H1 (cell line): ENCODE data around the gene ASTN2. TPM values are rescaled to one million over a fixed set of nuclear protein-coding genes. Genes with fewer than 3 reads are reported as not detected.
A peak's percentile ranks its signal among the peaks of the same experiment; 100 is the strongest.

ENCODE experiments used
- CTCF ChIA-PET: fragments of 300-600 bp; sonication (Branson Sonifier 250); formaldehyde crosslinking; loops from one replicate; lab custom pipeline; 2021; ENCODE audit not compliant: partially characterized antibody; lab: Charles Lee
- POLR2A ChIA-PET: fragments of 300-600 bp; sonication (Branson Sonifier 250); formaldehyde crosslinking; loops from one replicate; lab custom pipeline; 2021; ENCODE audit warnings: inconsistent platforms; ENCODE audit not compliant: partially characterized antibody; lab: Charles Lee
- DNase-seq, 2 experiments: peaks; one replicate each; pipeline versions ENCODE4 v3.0.0 to v3.0.0-alpha.2; 2010 to 2022; ENCODE audit warnings: low spot score in 2 of 2, low read depth in 1 of 2, mixed read lengths in 1 of 2
- FAIRE-seq: peaks from 2 replicates; lab custom pipeline; 2011; peaks lifted over from hg19 to GRCh38; lab: Jason Lieb, UNC
- H2AFZ ChIP-seq: 2 replicates; pipeline ENCODE4 v1.8.1; 2012; ENCODE audit warnings: low read length, inconsistent platforms
- H2AK5ac ChIP-seq: 2 replicates; pipeline ENCODE4 v1.6.1; 2013; ENCODE audit warnings: low read depth, low read length
- H2BK120ac ChIP-seq: replicated peaks from 2 replicates; pipeline ENCODE3; 2013; ENCODE audit warnings: low read depth, low read length, inconsistent platforms
- H2BK12ac ChIP-seq: 2 replicates; pipeline ENCODE4 v1.6.1; 2013; ENCODE audit warnings: low read depth, low read length
- H2BK15ac ChIP-seq: 2 replicates; pipeline ENCODE4 v1.6.1; 2013; ENCODE audit warnings: low read length
- H2BK20ac ChIP-seq: 2 replicates; pipeline ENCODE4 v1.6.1; 2013; ENCODE audit warnings: low read length
- H2BK5ac ChIP-seq: 2 replicates; pipeline ENCODE4 v1.6.1; 2013; ENCODE audit warnings: low read depth, low read length
- H3K14ac ChIP-seq: 2 replicates; pipeline ENCODE4 v1.6.1; 2013; ENCODE audit warnings: inconsistent platforms; ENCODE audit not compliant: insufficient read length
- H3K18ac ChIP-seq: 2 replicates; pipeline ENCODE4 v1.6.1; 2013; ENCODE audit warnings: low read length; ENCODE audit errors: extremely low read depth
- H3K23ac ChIP-seq: 2 replicates; pipeline ENCODE4 v1.6.1; 2013; ENCODE audit warnings: inconsistent platforms; ENCODE audit not compliant: insufficient read length
- H3K23me2 ChIP-seq: 2 replicates; pipeline ENCODE4 v1.6.1; 2013; ENCODE audit warnings: low read depth, low read length
- H3K27ac ChIP-seq: 2 replicates; pipeline ENCODE4 v1.6.1; 2011; ENCODE audit warnings: low read depth, low read length, inconsistent platforms
- H3K27me3 ChIP-seq, 4 experiments: replicated peaks in 1 of 4; 1 replicate in 1 of 4; 2 replicates in 3 of 4; pipeline versions ENCODE4 v1.6.1 to v1.8.1; 2011 to 2013; ENCODE audit warnings: low read length in 3 of 4, mild to moderate bottlenecking in 3 of 4, inconsistent platforms in 2 of 4, mixed read lengths in 2 of 4, moderate library complexity in 1 of 4; ENCODE audit not compliant: control insufficient read depth in 3 of 4, insufficient read depth in 3 of 4; ENCODE audit errors: extremely low read depth in 1 of 4
- H3K36me3 ChIP-seq, 4 experiments: 2 replicates each; pipeline versions ENCODE4 v1.6.1 to v1.8.1; 2011 to 2013; ENCODE audit warnings: mild to moderate bottlenecking in 4 of 4, low read length in 3 of 4, moderate library complexity in 2 of 4, control low read depth in 1 of 4, inconsistent platforms in 1 of 4; ENCODE audit not compliant: insufficient read depth in 4 of 4, control insufficient read depth in 2 of 4
- H3K4ac ChIP-seq: replicated peaks from 2 replicates; pipeline ENCODE3; 2013; ENCODE audit warnings: low read length, low read depth, mixed read lengths, inconsistent platforms; ENCODE audit not compliant: insufficient read length
- H3K4me1 ChIP-seq, 4 experiments: replicated peaks in 1 of 4; 1 replicate in 1 of 4; 2 replicates in 3 of 4; pipeline versions ENCODE4 v1.6.1 to v1.8.1; 2011 to 2013; ENCODE audit warnings: low read length in 3 of 4, inconsistent platforms in 2 of 4, mixed read lengths in 1 of 4; ENCODE audit not compliant: insufficient read depth in 4 of 4, control insufficient read depth in 3 of 4
- H3K4me2 ChIP-seq, 2 experiments: 2 replicates each; pipeline versions ENCODE4 v1.6.1 to v1.8.1; 2011 to 2013; ENCODE audit warnings: low read depth in 2 of 2, low read length in 2 of 2, control low read depth in 1 of 2, inconsistent platforms in 1 of 2, mild to moderate bottlenecking in 1 of 2; ENCODE audit not compliant: insufficient read depth in 1 of 2
- H3K4me3 ChIP-seq, 4 experiments: fragments of 200-600, 300-600 bp in 1 of 4; sonication (generic), shearing (Covaris generic), sonication (Bioruptor Twin) in 1 of 4; 2 replicates each; pipeline versions ENCODE4 v1.5.1 to v1.8.1; 2011 to 2016; ENCODE audit warnings: low read length in 4 of 4, low read depth in 3 of 4, control low read depth in 2 of 4, inconsistent platforms in 2 of 4, mild to moderate bottlenecking in 2 of 4, mixed read lengths in 1 of 4, moderate library complexity in 1 of 4; ENCODE audit not compliant: insufficient read depth in 2 of 4; ENCODE audit errors: extremely low read depth in 1 of 4
- H3K56ac ChIP-seq: replicated peaks from 2 replicates; pipeline ENCODE3; 2013; ENCODE audit warnings: low read depth, mild to moderate bottlenecking, mixed read lengths, low read length, inconsistent platforms; ENCODE audit not compliant: insufficient read length
- H3K79me1 ChIP-seq: 2 replicates; pipeline ENCODE4 v1.6.1; 2013; ENCODE audit warnings: low read depth, low read length, control low read depth
- H3K79me2 ChIP-seq, 2 experiments: 2 replicates each; pipeline versions ENCODE4 v1.6.1 to v1.8.1; 2012 to 2013; ENCODE audit warnings: low read length in 2 of 2, mild to moderate bottlenecking in 2 of 2, inconsistent platforms in 1 of 2; ENCODE audit not compliant: insufficient read depth in 2 of 2, control insufficient read depth in 1 of 2
- H3K9ac ChIP-seq, 4 experiments: replicated peaks in 1 of 4; 1 replicate in 1 of 4; 2 replicates in 3 of 4; pipeline versions ENCODE4 v1.6.1 to v1.8.1; 2011 to 2013; ENCODE audit warnings: low read depth in 3 of 4, low read length in 3 of 4, control low read depth in 2 of 4, mild to moderate bottlenecking in 2 of 4, moderate library complexity in 2 of 4, inconsistent platforms in 1 of 4; ENCODE audit errors: extremely low read depth in 1 of 4
- H3K9me3 ChIP-seq, 2 experiments: 2 replicates each; pipeline versions ENCODE4 v1.6.1 to v1.8.1; 2012 to 2013; ENCODE audit warnings: mild to moderate bottlenecking in 2 of 2, moderate library complexity in 2 of 2, control low read depth in 1 of 2, inconsistent platforms in 1 of 2, low read depth in 1 of 2, low read length in 1 of 2, mixed read lengths in 1 of 2; ENCODE audit not compliant: insufficient read depth in 2 of 2
- H4K20me1 ChIP-seq, 2 experiments: replicated peaks in 1 of 2; 2 replicates each; pipeline versions ENCODE3 to v1.8.1; 2011 to 2013; ENCODE audit warnings: inconsistent platforms in 2 of 2, low read length in 2 of 2, mild to moderate bottlenecking in 1 of 2; ENCODE audit not compliant: insufficient read depth in 2 of 2, control insufficient read depth in 1 of 2
- H4K5ac ChIP-seq: 2 replicates; pipeline ENCODE4 v1.6.1; 2013; ENCODE audit warnings: low read length, low read depth, mixed read lengths, inconsistent platforms; ENCODE audit not compliant: insufficient read length
- H4K8ac ChIP-seq: 2 replicates; pipeline ENCODE4 v1.8.0; 2013; ENCODE audit warnings: mild to moderate bottlenecking, moderate library complexity, low read length, inconsistent platforms; ENCODE audit not compliant: insufficient read depth; ENCODE audit errors: extremely low read depth
- H4K91ac ChIP-seq: replicated peaks from 2 replicates; pipeline ENCODE3; 2013; ENCODE audit warnings: low read length, mixed read lengths, inconsistent platforms; ENCODE audit not compliant: insufficient read length
- ASH2L ChIP-seq: fragments of 200-600, 300-600 bp; sonication (generic); IDR thresholded peaks from one replicate; pipeline ENCODE4 v1.7.1; 2017; ENCODE audit warnings: low read length
- BCL11A ChIP-seq, 2 experiments: IDR thresholded peaks; one replicate each; pipeline ENCODE4 v1.6.1; 2011; ENCODE audit warnings: low read depth in 2 of 2, low read length in 2 of 2, mild to moderate bottlenecking in 2 of 2
- CBX8 ChIP-seq: fragments of 300-800, 300-1000 bp; sonication (generic); IDR thresholded peaks from 2 replicates; pipeline ENCODE4 v1.7.1; 2016; ENCODE audit warnings: low read depth, low read length, borderline replicate concordance
- CTBP2 ChIP-seq: IDR thresholded peaks from 2 replicates; pipeline ENCODE4 v1.7.0; 2011; ENCODE audit warnings: borderline replicate concordance, mild to moderate bottlenecking, moderate library complexity, mixed read lengths, low read length; ENCODE audit not compliant: insufficient read depth, insufficient read length
- GTF2F1 ChIP-seq: IDR thresholded peaks from 2 replicates; pipeline ENCODE4 v1.6.1; 2012; ENCODE audit warnings: low read depth, low read length, improper control_type of control experiment, borderline replicate concordance
- HDAC2 ChIP-seq, 2 experiments: fragments of 300-600 bp in 1 of 2; sonication (generic) in 1 of 2; IDR thresholded peaks; 2 replicates each; pipeline ENCODE4 v1.6.1; 2011 to 2012; ENCODE audit warnings: low read depth in 2 of 2, low read length in 2 of 2, mild to moderate bottlenecking in 2 of 2, moderate library complexity in 2 of 2, borderline replicate concordance in 1 of 2, inconsistent platforms in 1 of 2
- KDM1A ChIP-seq: fragments of 200-600, 300-600 bp; sonication (generic); IDR thresholded peaks from 2 replicates; pipeline ENCODE4 v1.7.1; 2016; ENCODE audit warnings: mild to moderate bottlenecking, low read length, borderline replicate concordance
- NANOG ChIP-seq: IDR thresholded peaks from 2 replicates; pipeline ENCODE4 v1.6.1; 2011; ENCODE audit warnings: low read length, low read depth, mild to moderate bottlenecking, inconsistent platforms; ENCODE audit not compliant: insufficient read depth, poor library complexity, severe bottlenecking
- POLR2A ChIP-seq, 2 experiments: IDR thresholded peaks; 1 replicate in 1 of 2; 2 replicates in 1 of 2; pipeline ENCODE4 v1.6.1; 2011; ENCODE audit warnings: low read depth in 2 of 2, low read length in 2 of 2, mild to moderate bottlenecking in 2 of 2; ENCODE audit errors: control extremely low read depth in 1 of 2
- SP1 ChIP-seq: IDR thresholded peaks from 2 replicates; pipeline ENCODE4 v1.6.1; 2011; ENCODE audit warnings: low read depth, low read length
- SUZ12 ChIP-seq: fragments of 200-600 bp; sonication (generic); IDR thresholded peaks from 2 replicates; pipeline ENCODE4 v1.6.1; 2012; ENCODE audit warnings: mild to moderate bottlenecking, inconsistent platforms, low read length, moderate library complexity, mixed read lengths
- TCF12 ChIP-seq: IDR thresholded peaks from 2 replicates; pipeline ENCODE4 v1.6.1; 2011; ENCODE audit warnings: low read depth, mild to moderate bottlenecking, low read length
- WGBS, 2 experiments: shearing (Covaris generic) in 1 of 2; methylation state at CpG; one replicate each; pipeline versions ENCODE4 v1.1.6 to v1.1.7; 2013 to 2015; ENCODE audit warnings: low lambda C conversion rate in 2 of 2, mixed read lengths in 2 of 2, inconsistent platforms in 1 of 2, low coverage in 1 of 2, missing lambda C conversion rate in 1 of 2; ENCODE audit not compliant: insufficient replicate concordance in 2 of 2, insufficient coverage in 1 of 2, insufficient read length in 1 of 2; ENCODE audit errors: extremely low coverage in 1 of 2, missing lambda C conversion rate in 1 of 2; 5-methylcytosine and 5-hydroxymethylcytosine counted together
- polyA plus RNA-seq, 7 experiments: library from polyadenylated mRNA; depleted of rRNA in 3 of 7; stranded (reverse) in 5 of 7; unstranded in 2 of 7; fragments of >200 nt in 5 of 7; fragments of 200-250 nt in 2 of 7; gene quantifications; 1 replicate in 5 of 7; 2 replicates in 1 of 7; 4 replicates in 1 of 7; pipeline versions ENCODE4 v1.2.1 to v1.2.3, GENCODE V29; 2011 to 2013; ENCODE audit warnings: missing spikeins in 2 of 7, mixed read lengths in 2 of 7
- total RNA-seq: library from RNA; stranded (reverse); fragmentation: NEBNext Ultra II Directional; extraction: Animal tissue kit (Norgen Biotek cat#: 25700); gene quantifications from 2 replicates; pipeline ENCODE4 v1.2.1, GENCODE V29; 2021
- TF ChIP-seq, protein P1 (sequence below): IDR thresholded peaks from 2 replicates; pipeline ENCODE4 v1.6.1; 2012; ENCODE audit warnings: inconsistent platforms

ASTN2 gene
- total and polyA plus RNA-seq, 2 of the 8 experiments (the other 6 are each of a cell fraction or from before 2014, with no cell fraction given) = 8.2 to 13.7 TPM

DNA sequence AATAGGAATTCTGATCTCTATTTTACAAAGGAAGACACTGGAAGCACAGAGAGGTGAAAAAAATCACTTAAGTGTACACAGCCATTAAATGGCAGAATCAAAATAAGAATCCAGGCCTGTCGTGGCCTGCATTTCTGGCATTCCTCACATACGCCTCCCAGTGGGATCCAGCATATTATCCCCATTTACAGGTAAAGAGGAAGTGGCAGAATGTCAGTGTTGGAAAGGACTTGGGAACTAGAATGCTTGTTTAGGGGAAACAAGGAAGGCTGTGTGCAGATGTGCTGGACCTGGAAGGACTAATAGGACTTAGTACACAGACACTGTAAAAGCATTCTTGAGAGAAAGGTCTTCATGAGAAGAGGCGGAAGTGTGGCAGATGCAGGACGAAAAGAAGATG, 486.0 kb downstream of the ASTN2 start:
- H4K20me1 ChIP-seq = no peaks in the 10 kb centered on the region
- peak overlapping the region; percentile 97 for H2BK5ac ChIP-seq
- no peaks in the 10 kb centered on the region for H3K36me3 ChIP-seq
- peak overlapping the region; percentile 82 for H4K5ac ChIP-seq
- H3K4ac ChIP-seq = no peak overlapping the region
- H3K79me1 ChIP-seq = no peaks in the 10 kb centered on the region
- DNase-seq (peak; percentile 52 to 71), FAIRE-seq (peak; percentile 88)
- POLR2A ChIA-PET = interaction anchor here (1.9 kb wide), 1 partner anchor 28 kb away, joined by 4 read pairs; no protein-coding TSS in a partner anchor
- peaks cover 2% of the 10 kb centered on the region for H3K23me2 ChIP-seq
- H3K56ac ChIP-seq = peak overlapping the region; percentile 36
- CTCF ChIA-PET = interaction anchor here (1.5 to 4.4 kb wide), 3 partner anchors 11 to 69 kb away, joined by 3 to 21 read pairs (median 5); no protein-coding TSS in a partner anchor
- H3K18ac ChIP-seq = peak overlapping the region; percentile 88
- no peak overlapping the region for H2AFZ ChIP-seq
- 14% methylated on average over 4 of the region's 4 CpGs; no CpG with 5 or more reads in 1 of the 2 experiments for WGBS, 2 experiments
- peak overlapping the region; percentile 86 for H4K91ac ChIP-seq
- H3K27me3 ChIP-seq = no peaks in the 10 kb centered on the region
- peak overlapping the region; percentile 52 for H2BK120ac ChIP-seq
- H4K8ac ChIP-seq = no peak overlapping the region
- H3K4me2 ChIP-seq = peak overlapping the region; percentile 60 to 80
- peaks cover 14 to 32% (median 22%) of the 10 kb centered on the region in 4 experiments for H3K4me1 ChIP-seq
- H3K4me3 ChIP-seq = peak overlapping the region in 1 of 4 experiments; percentile 22; a peak in 1 of 8 replicates
- H2AK5ac ChIP-seq = peak overlapping the region; percentile 96
- H3K23ac ChIP-seq = no peak overlapping the region
- peak overlapping the region; percentile 97 for H2BK12ac ChIP-seq
- H3K14ac ChIP-seq = no peak overlapping the region
- H3K9me3 ChIP-seq = no peaks in the 10 kb centered on the region
- no peaks in the 10 kb centered on the region for H3K79me2 ChIP-seq
- peak overlapping the region; percentile 77 for H3K27ac ChIP-seq
- peak overlapping the region in 1 of 4 experiments; percentile 25; a peak in 1 of 7 replicates for H3K9ac ChIP-seq
- no peak overlapping the region for H2BK15ac ChIP-seq
- peak overlapping the region; percentile 95 for H2BK20ac ChIP-seq
- TF ChIP-seq BCL11A (IDR thresholded peaks at IDR 0.05; ENCODE audit: low read depth in 2 of 2, low read length in 2 of 2) = peak; percentile 26 to 57
- peak; percentile 91 for TF ChIP-seq ASH2L
- TF ChIP-seq, protein P1, sequence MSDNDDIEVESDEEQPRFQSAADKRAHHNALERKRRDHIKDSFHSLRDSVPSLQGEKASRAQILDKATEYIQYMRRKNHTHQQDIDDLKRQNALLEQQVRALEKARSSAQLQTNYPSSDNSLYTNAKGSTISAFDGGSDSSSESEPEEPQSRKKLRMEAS = no peak
- TF ChIP-seq SUZ12 = no peak
- TF ChIP-seq CTBP2 = no peak
- TF ChIP-seq TCF12 = 0 out of 2 replicates have a peak, but pooled peaks have one; percentile 61
- TF ChIP-seq CBX8 = no peak
- TF ChIP-seq SP1 = peak; percentile 92
- TF ChIP-seq KDM1A = no peak
- TF ChIP-seq NANOG = peak; percentile 77
- TF ChIP-seq HDAC2 (IDR thresholded peaks at IDR 0.05; ENCODE audit: borderline replicate concordance in 1 of 2, low read depth in 2 of 2, low read length in 2 of 2) = peak; percentile 51 to 95; a peak in 3 of 4 replicates
- peak in 1 of 2 experiments; percentile 51; a peak in 1 of 3 replicates for TF ChIP-seq POLR2A (IDR thresholded peaks at IDR 0.05; ENCODE audit: control extremely low read depth in 1 of 2, low read depth in 2 of 2, low read length in 2 of 2)
- no peak for TF ChIP-seq GTF2F1
